HepG2 (cell line): ENCODE data around the gene CALML4. TPM values are rescaled to one million over a fixed set of nuclear protein-coding genes. Genes with fewer than 3 reads are reported as not detected.

ENCODE experiments used
- FOXA3 ChIP-seq: IDR thresholded peaks from 2 replicates; pipeline ENCODE4 v1.6.1; 2016; ENCODE audit warnings: missing genetic modification reagents, missing compliant biosample characterization
- KMT2A ChIP-seq: sonication (generic); formaldehyde crosslinking; IDR thresholded peaks from 2 replicates; pipeline ENCODE4 v1.4.0; 2020; ENCODE audit warnings: missing genetic modification reagents
- NR2C2 ChIP-seq: sonication (generic); formaldehyde crosslinking; IDR thresholded peaks from 2 replicates; pipeline ENCODE4 v1.4.0; 2020; ENCODE audit warnings: missing genetic modification reagents, mild to moderate bottlenecking, moderate library complexity, borderline replicate concordance
- RBM39 ChIP-seq: fragments of 200-400 bp; formaldehyde crosslinking; IDR thresholded peaks from one replicate; pipeline ENCODE4 v1.6.1; 2018; ENCODE audit warnings: antibody characterized with exemption, mild to moderate bottlenecking, low read depth, low read length; ENCODE audit not compliant: poor library complexity, severe bottlenecking
- SNRNP70 ChIP-seq: fragments of 200-400 bp; formaldehyde crosslinking; IDR thresholded peaks from 2 replicates; pipeline ENCODE4 v1.6.1; 2017; ENCODE audit warnings: mild to moderate bottlenecking, low read depth, low read length, moderate library complexity
- TGIF2 ChIP-seq: IDR thresholded peaks from 2 replicates; pipeline ENCODE4 v1.6.1; 2016; ENCODE audit warnings: control low read depth, missing compliant biosample characterization
- ZKSCAN8 ChIP-seq: IDR thresholded peaks from 2 replicates; pipeline ENCODE4 v1.6.1; 2016; ENCODE audit warnings: borderline replicate concordance, missing genetic modification reagents, missing compliant biosample characterization
- ZNF282 ChIP-seq: fragments of 450-650 bp; IDR thresholded peaks from 2 replicates; pipeline ENCODE4 v1.6.1; 2018; ENCODE audit not compliant: partially characterized antibody
- ZNF549 ChIP-seq: sonication (generic); formaldehyde crosslinking; IDR thresholded peaks from 2 replicates; pipeline ENCODE4 v1.5.0; 2020; ENCODE audit warnings: missing genetic modification reagents
- ZNF576 ChIP-seq: sonication (generic); formaldehyde crosslinking; IDR thresholded peaks from 2 replicates; pipeline ENCODE4 v1.4.0; 2020; ENCODE audit warnings: mild to moderate bottlenecking, missing genetic modification reagents
- ZNF674 ChIP-seq: sonication (generic); formaldehyde crosslinking; IDR thresholded peaks from 2 replicates; pipeline ENCODE4 v1.5.0; 2020; ENCODE audit warnings: low read depth, mild to moderate bottlenecking, missing genetic modification reagents
- ZNF678 ChIP-seq: sonication (generic); formaldehyde crosslinking; IDR thresholded peaks from 2 replicates; pipeline ENCODE4 v1.4.0; 2020; ENCODE audit warnings: mild to moderate bottlenecking, missing genetic modification reagents
- ZNF691 ChIP-seq: sonication (generic); formaldehyde crosslinking; IDR thresholded peaks from 2 replicates; pipeline ENCODE4 v1.4.0; 2020; ENCODE audit warnings: missing genetic modification reagents, low read depth, mild to moderate bottlenecking, borderline replicate concordance
- ZNF7 ChIP-seq: IDR thresholded peaks from 2 replicates; pipeline ENCODE4 v1.6.1; 2016; ENCODE audit warnings: missing biosample characterization, missing genetic modification reagents
- ZNF713 ChIP-seq: sonication (generic); formaldehyde crosslinking; IDR thresholded peaks from 2 replicates; pipeline ENCODE4 v1.4.0; 2020; ENCODE audit warnings: mild to moderate bottlenecking, missing genetic modification reagents
- ZSCAN12 ChIP-seq: sonication (generic); formaldehyde crosslinking; IDR thresholded peaks from 2 replicates; pipeline ENCODE4 v1.9.0; 2021; ENCODE audit warnings: mild to moderate bottlenecking, missing genetic modification reagents
- polyA plus RNA-seq, 8 experiments: library from polyadenylated mRNA; depleted of rRNA in 3 of 8; stranded (reverse) in 7 of 8; unstranded in 1 of 8; fragments of >200 nt; fragmentation: Illumina TruSeq in 4 of 8; extraction: Trizol in 4 of 8; gene quantifications; 2 replicates each; pipeline versions ENCODE4 v1.2.1 to v1.2.3, GENCODE V29; 2011 to 2016; ENCODE audit warnings: low read depth in 4 of 8, missing spikeins in 1 of 8, mixed read lengths in 1 of 8; ENCODE audit not compliant: insufficient read depth in 1 of 8
- total RNA-seq, 5 experiments: library from RNA; depleted of rRNA; stranded (reverse); fragments of >200 nt; fragmentation: Illumina TruSeq; extraction: Trizol; gene quantifications; 2 replicates each; pipeline ENCODE4 v1.2.3, GENCODE V29; 2016; ENCODE audit warnings: low read depth in 1 of 5
- TF ChIP-seq, protein P1 (sequence below): sonication (generic); formaldehyde crosslinking; IDR thresholded peaks from 2 replicates; pipeline ENCODE4 v1.4.0; 2020; ENCODE audit warnings: missing genetic modification reagents, borderline replicate concordance
- TF ChIP-seq, protein P2 (sequence below): sonication (generic); formaldehyde crosslinking; IDR thresholded peaks from 2 replicates; pipeline ENCODE4 v1.9.0; 2021; ENCODE audit warnings: missing genetic modification reagents, borderline replicate concordance
- TF ChIP-seq, protein P3 (sequence below): sonication (generic); formaldehyde crosslinking; IDR thresholded peaks from 2 replicates; pipeline ENCODE4 v1.4.0; 2020; ENCODE audit warnings: missing genetic modification reagents, mild to moderate bottlenecking, borderline replicate concordance
- TF ChIP-seq, protein P4 (sequence below): sonication (generic); formaldehyde crosslinking; IDR thresholded peaks from 2 replicates; pipeline ENCODE4 v1.5.0; 2020; ENCODE audit warnings: mild to moderate bottlenecking, low read depth, missing genetic modification reagents, borderline replicate concordance

CALML4 gene
- total and polyA plus RNA-seq, 2 of the 13 experiments (the other 11 are each of a cell fraction or from before 2014, with no cell fraction given), result 3.6 to 8.7 TPM

- TF ChIP-seq, protein P1, sequence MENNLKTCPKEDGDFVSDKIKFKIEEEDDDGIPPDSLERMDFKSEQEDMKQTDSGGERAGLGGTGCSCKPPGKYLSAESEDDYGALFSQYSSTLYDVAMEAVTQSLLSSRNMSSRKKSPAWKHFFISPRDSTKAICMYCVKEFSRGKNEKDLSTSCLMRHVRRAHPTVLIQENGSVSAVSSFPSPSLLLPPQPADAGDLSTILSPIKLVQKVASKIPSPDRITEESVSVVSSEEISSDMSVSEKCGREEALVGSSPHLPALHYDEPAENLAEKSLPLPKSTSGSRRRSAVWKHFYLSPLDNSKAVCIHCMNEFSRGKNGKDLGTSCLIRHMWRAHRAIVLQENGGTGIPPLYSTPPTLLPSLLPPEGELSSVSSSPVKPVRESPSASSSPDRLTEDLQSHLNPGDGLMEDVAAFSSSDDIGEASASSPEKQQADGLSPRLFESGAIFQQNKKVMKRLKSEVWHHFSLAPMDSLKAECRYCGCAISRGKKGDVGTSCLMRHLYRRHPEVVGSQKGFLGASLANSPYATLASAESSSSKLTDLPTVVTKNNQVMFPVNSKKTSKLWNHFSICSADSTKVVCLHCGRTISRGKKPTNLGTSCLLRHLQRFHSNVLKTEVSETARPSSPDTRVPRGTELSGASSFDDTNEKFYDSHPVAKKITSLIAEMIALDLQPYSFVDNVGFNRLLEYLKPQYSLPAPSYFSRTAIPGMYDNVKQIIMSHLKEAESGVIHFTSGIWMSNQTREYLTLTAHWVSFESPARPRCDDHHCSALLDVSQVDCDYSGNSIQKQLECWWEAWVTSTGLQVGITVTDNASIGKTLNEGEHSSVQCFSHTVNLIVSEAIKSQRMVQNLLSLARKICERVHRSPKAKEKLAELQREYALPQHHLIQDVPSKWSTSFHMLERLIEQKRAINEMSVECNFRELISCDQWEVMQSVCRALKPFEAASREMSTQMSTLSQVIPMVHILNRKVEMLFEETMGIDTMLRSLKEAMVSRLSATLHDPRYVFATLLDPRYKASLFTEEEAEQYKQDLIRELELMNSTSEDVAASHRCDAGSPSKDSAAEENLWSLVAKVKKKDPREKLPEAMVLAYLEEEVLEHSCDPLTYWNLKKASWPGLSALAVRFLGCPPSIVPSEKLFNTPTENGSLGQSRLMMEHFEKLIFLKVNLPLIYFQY (CRISPR knock-in tag), result no peak
- peak; percentile 60; the same call in 1 of the 2 replicates for TF ChIP-seq ZNF678 (CRISPR knock-in tag)
- TF ChIP-seq, protein P2, sequence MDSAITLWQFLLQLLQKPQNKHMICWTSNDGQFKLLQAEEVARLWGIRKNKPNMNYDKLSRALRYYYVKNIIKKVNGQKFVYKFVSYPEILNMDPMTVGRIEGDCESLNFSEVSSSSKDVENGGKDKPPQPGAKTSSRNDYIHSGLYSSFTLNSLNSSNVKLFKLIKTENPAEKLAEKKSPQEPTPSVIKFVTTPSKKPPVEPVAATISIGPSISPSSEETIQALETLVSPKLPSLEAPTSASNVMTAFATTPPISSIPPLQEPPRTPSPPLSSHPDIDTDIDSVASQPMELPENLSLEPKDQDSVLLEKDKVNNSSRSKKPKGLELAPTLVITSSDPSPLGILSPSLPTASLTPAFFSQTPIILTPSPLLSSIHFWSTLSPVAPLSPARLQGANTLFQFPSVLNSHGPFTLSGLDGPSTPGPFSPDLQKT (CRISPR knock-in tag), result no peak
- no peak for TF ChIP-seq ZKSCAN8 (CRISPR knock-in tag)
- TF ChIP-seq ZNF282, result no peak
- TF ChIP-seq ZNF674, result peak; percentile 94; the same call in 1 of the 2 replicates
- TF ChIP-seq ZNF7, result no peak
- TF ChIP-seq, protein P3, sequence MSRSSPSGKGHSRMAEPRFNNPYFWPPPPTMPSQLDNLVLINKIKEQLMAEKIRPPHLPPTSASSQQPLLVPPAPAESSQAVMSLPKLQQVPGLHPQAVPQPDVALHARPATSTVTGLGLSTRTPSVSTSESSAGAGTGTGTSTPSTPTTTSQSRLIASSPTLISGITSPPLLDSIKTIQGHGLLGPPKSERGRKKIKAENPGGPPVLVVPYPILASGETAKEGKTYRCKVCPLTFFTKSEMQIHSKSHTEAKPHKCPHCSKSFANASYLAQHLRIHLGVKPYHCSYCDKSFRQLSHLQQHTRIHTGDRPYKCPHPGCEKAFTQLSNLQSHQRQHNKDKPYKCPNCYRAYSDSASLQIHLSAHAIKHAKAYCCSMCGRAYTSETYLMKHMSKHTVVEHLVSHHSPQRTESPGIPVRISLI (CRISPR knock-in tag), result no peak
- TF ChIP-seq, protein P4, sequence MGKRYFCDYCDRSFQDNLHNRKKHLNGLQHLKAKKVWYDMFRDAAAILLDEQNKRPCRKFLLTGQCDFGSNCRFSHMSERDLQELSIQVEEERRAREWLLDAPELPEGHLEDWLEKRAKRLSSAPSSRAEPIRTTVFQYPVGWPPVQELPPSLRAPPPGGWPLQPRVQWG (CRISPR knock-in tag), result no peak
- peak; percentile 61; the same call in 1 of the 2 replicates for TF ChIP-seq ZSCAN12
- TF ChIP-seq KMT2A, result no peak; the same call in 1 of the 2 replicates
- TF ChIP-seq ZNF549 (CRISPR knock-in tag), result no peak
- peak; percentile 76 for TF ChIP-seq NR2C2 (CRISPR knock-in tag)
- TF ChIP-seq ZNF691 (CRISPR knock-in tag), result 0 out of 2 replicates have a peak, but pooled peaks have one; percentile 56
- no peak for TF ChIP-seq ZNF576 (CRISPR knock-in tag)
- TF ChIP-seq ZNF713 (CRISPR knock-in tag), result no peak; the same call in 1 of the 2 replicates
- peak; percentile 71 for TF ChIP-seq TGIF2
- peak; percentile 25; the same call in 1 of the 2 replicates for TF ChIP-seq FOXA3 (CRISPR knock-in tag)
- TF ChIP-seq RBM39, result no peak
- no peak for TF ChIP-seq SNRNP70
Observed at GRCh38 chr15:68229386-68230156, 24.4 kb upstream of the CALML4 start, which contains the start of gene CLN6 (continued).
